Transverse colon (tissue), 3 donors: Measurements from ENCODE around the gene MYOM1.
"Not testable (repeated sequence)": the region's sequence is repeated elsewhere in the genome, so short reads cannot be mapped to it uniquely, and the experiment has no call there.

ENCODE experiments used
- CTCF ChIP-seq, 5 experiments: fragments of 200-600 bp in 3 of 5; fragments of 450-650 bp in 2 of 5; sonication (generic) in 3 of 5; IDR thresholded peaks; 1 replicate in 2 of 5; 2 replicates in 3 of 5; pipeline ENCODE4 v1.5.1; 2016 to 2017; ENCODE audit warnings: antibody characterized with exemption in 5 of 5, inconsistent platforms in 3 of 5, mild to moderate bottlenecking in 2 of 5, moderate library complexity in 1 of 5
- POLR2A ChIP-seq: fragments of 450-650 bp; IDR thresholded peaks from one replicate; pipeline ENCODE4 v1.6.1; 2016; ENCODE audit warnings: antibody characterized with exemption, mild to moderate bottlenecking, moderate library complexity

GRCh38 chr18:3023603-3024002 lies 196.2 kb downstream of the MYOM1 start:
- TF ChIP-seq CTCF (IDR thresholded peaks at IDR 0.05); POLR2A: not testable (repeated sequence)
